Hepatocyte (in vitro differentiated cells): ENCODE measurements around the gene MPND. TPM values are rescaled to one million over a fixed set of nuclear protein-coding genes. Genes with fewer than 3 reads are reported as not detected.

Source experiments
- DNase-seq: peaks from one replicate; pipeline ENCODE4 v3.0.0-alpha.2; 2016; ENCODE audit warnings: low spot score
- H2AFZ ChIP-seq: fragments of 200-600 bp; sonication (generic); 2 replicates; pipeline ENCODE4 v1.6.0; 2016; ENCODE audit warnings: antibody characterized with exemption, mild to moderate bottlenecking
- H3K27ac ChIP-seq: fragments of 200-600 bp; sonication (generic); 2 replicates; pipeline ENCODE4 v1.5.1; 2016; ENCODE audit warnings: mild to moderate bottlenecking
- H3K27me3 ChIP-seq: fragments of 200-600 bp; sonication (generic); 2 replicates; pipeline ENCODE4 v1.6.1; 2016
- H3K36me3 ChIP-seq: fragments of 200-600 bp; sonication (generic); replicated peaks from 2 replicates; pipeline ENCODE4 v1.5.1; 2016; ENCODE audit warnings: low read depth; ENCODE audit not compliant: insufficient read depth
- H3K4me1 ChIP-seq: fragments of 200-600 bp; sonication (generic); 2 replicates; pipeline ENCODE4 v1.5.1; 2016; ENCODE audit warnings: mild to moderate bottlenecking, moderate library complexity; ENCODE audit not compliant: insufficient read depth
- H3K4me2 ChIP-seq: fragments of 200-600 bp; sonication (generic); 2 replicates; pipeline ENCODE4 v1.6.0; 2016
- H3K4me3 ChIP-seq: fragments of 200-600 bp; sonication (generic); 2 replicates; pipeline ENCODE4 v1.5.1; 2016; ENCODE audit warnings: mild to moderate bottlenecking
- H3K79me2 ChIP-seq: fragments of 200-600 bp; sonication (generic); 2 replicates; pipeline ENCODE4 v1.6.0; 2017; ENCODE audit warnings: mild to moderate bottlenecking
- H3K9me2 ChIP-seq: fragments of 200-600 bp; sonication (generic); replicated peaks from 2 replicates; pipeline ENCODE4 v1.6.0; 2017; ENCODE audit warnings: mild to moderate bottlenecking; ENCODE audit not compliant: insufficient read depth
- H3K9me3 ChIP-seq: fragments of 200-600 bp; sonication (generic); 2 replicates; pipeline ENCODE4 v1.5.1; 2016; ENCODE audit warnings: low read depth, mild to moderate bottlenecking
- H4K20me1 ChIP-seq: fragments of 200-600 bp; sonication (generic); 2 replicates; pipeline ENCODE4 v1.6.0; 2016; ENCODE audit warnings: mild to moderate bottlenecking; ENCODE audit not compliant: insufficient read depth, poor library complexity, severe bottlenecking
- CTCF ChIP-seq: fragments of 200-600 bp; sonication (generic); IDR thresholded peaks from 2 replicates; pipeline ENCODE4 v1.5.1; 2016; ENCODE audit warnings: antibody characterized with exemption, mild to moderate bottlenecking; ENCODE audit not compliant: poor library complexity
- EZH2 ChIP-seq: fragments of 200-600 bp; sonication (generic); IDR thresholded peaks from 2 replicates; pipeline ENCODE4 v1.6.1; 2016; ENCODE audit warnings: antibody characterized with exemption, mild to moderate bottlenecking, borderline replicate concordance
- EZH2phosphoT487 ChIP-seq: fragments of 200-600 bp; sonication (generic); IDR thresholded peaks from one replicate; pipeline ENCODE4 v1.6.1; 2018; ENCODE audit warnings: antibody characterized with exemption, mild to moderate bottlenecking, low read depth, moderate library complexity; ENCODE audit not compliant: unreplicated experiment, severe bottlenecking
- WGBS: methylation state at CpG from one replicate; pipeline ENCODE4 v1.1.6; 2016; ENCODE audit warnings: low lambda C conversion rate; ENCODE audit errors: missing lambda C conversion rate; 5-methylcytosine and 5-hydroxymethylcytosine counted together
- polyA plus RNA-seq: library from polyadenylated mRNA; unstranded; fragments of >200 nt; fragmentation: Nextera tagmentation; extraction: Ambion mirVana; gene quantifications from 2 replicates; pipeline ENCODE4 v1.2.1, GENCODE V29; 2016
- total RNA-seq: library from RNA; depleted of rRNA; stranded (reverse); fragments of >200 nt; gene quantifications from 2 replicates; pipeline ENCODE4 v1.2.3, GENCODE V29; 2014

MPND gene
- total and polyA plus RNA-seq, 2 experiments from 2014 or later: 16.6 to 21.9 TPM

GRCh38 chr19:4322942-4323665 lies 20.3 kb upstream of the MPND start:
- no peak for DNase-seq
- TF ChIP-seq EZH2 (no peak), EZH2phosphoT487 (no peak), CTCF (no peak)
- H3K9me2 ChIP-seq: no peaks in the 10 kb centered on the region
- WGBS: 93% methylated on average over 32 of the region's 37 CpGs
- no peaks in the 10 kb centered on the region for H3K36me3 ChIP-seq
- H3K4me1 ChIP-seq: peaks cover 8% of the 10 kb centered on the region
- H2AFZ ChIP-seq: no peak overlapping the region
- no peak overlapping the region for H3K4me3 ChIP-seq
- no peak overlapping the region for H3K27ac ChIP-seq
- no peaks in the 10 kb centered on the region for H4K20me1 ChIP-seq
- H3K27me3 ChIP-seq: no peaks in the 10 kb centered on the region
- no peaks in the 10 kb centered on the region for H3K9me3 ChIP-seq
- H3K4me2 ChIP-seq: no peak overlapping the region
- H3K79me2 ChIP-seq: no peaks in the 10 kb centered on the region

- Histone ChIP-seq H3K4me2 (no peak overlapping the region), H3K4me3 (no peak overlapping the region), H3K79me2 (no peaks in the 10 kb centered on the region), H3K4me1 (peaks cover 10% of the 10 kb centered on the region), H3K9me3 (no peaks in the 10 kb centered on the region), H2AFZ (no peak overlapping the region), H3K27me3 (no peaks in the 10 kb centered on the region), H3K9me2 (no peaks in the 10 kb centered on the region), H4K20me1 (no peaks in the 10 kb centered on the region), H3K27ac (no peak overlapping the region), H3K36me3 (no peaks in the 10 kb centered on the region)
- no peak for TF ChIP-seq EZH2phosphoT487
- 93% methylated on average over 9 of the region's 9 CpGs for WGBS
- DNase-seq: no peak
These were observed 19.7 kb upstream of the MPND start for GRCh38 chr19:4323692-4324091.

GRCh38 chr19:4324228-4324627 lies 19.1 kb upstream of the MPND start:
- Histone ChIP-seq H2AFZ (no peak overlapping the region), H3K4me3 (no peak overlapping the region), H3K9me3 (no peaks in the 10 kb centered on the region), H3K79me2 (no peaks in the 10 kb centered on the region), H4K20me1 (no peaks in the 10 kb centered on the region), H3K4me2 (no peak overlapping the region), H3K4me1 (peaks cover 12% of the 10 kb centered on the region), H3K27ac (no peak overlapping the region), H3K36me3 (no peaks in the 10 kb centered on the region), H3K27me3 (no peaks in the 10 kb centered on the region), H3K9me2 (no peaks in the 10 kb centered on the region)
- DNase-seq: no peak
- TF ChIP-seq CTCF: no peak
- no peak for TF ChIP-seq EZH2
- TF ChIP-seq EZH2phosphoT487: no peak
- WGBS: 95% methylated on average over 12 of the region's 12 CpGs

- no peaks in the 10 kb centered on the region for H3K27me3 ChIP-seq
- 69% methylated on average over 13 of the region's 13 CpGs for WGBS
- peak overlapping the region; percentile 88 for H3K4me2 ChIP-seq
- TF ChIP-seq CTCF (no peak), EZH2 (no peak), EZH2phosphoT487 (no peak)
- no peaks in the 10 kb centered on the region for H3K9me2 ChIP-seq
- no peaks in the 10 kb centered on the region for H3K36me3 ChIP-seq
- no peaks in the 10 kb centered on the region for H3K79me2 ChIP-seq
- peaks cover 12% of the 10 kb centered on the region for H3K4me1 ChIP-seq
- H3K9me3 ChIP-seq: no peaks in the 10 kb centered on the region
- no peak for DNase-seq
- H3K27ac ChIP-seq: no peak overlapping the region
- no peak overlapping the region for H2AFZ ChIP-seq
- H3K4me3 ChIP-seq: no peak overlapping the region
- no peaks in the 10 kb centered on the region for H4K20me1 ChIP-seq
These were observed 17.0 kb upstream of the MPND start for GRCh38 chr19:4326215-4326836.
